SK-N-SH (cell line): ENCODE results near the gene FYB1. TPM values are rescaled to one million over a fixed set of nuclear protein-coding genes. Genes with fewer than 3 reads are reported as not detected.

Experiments used
- CTCF ChIA-PET: fragments of 300-600, 350-600 bp; formaldehyde crosslinking; extraction: SDS; loops from one replicate; lab custom pipeline; 2021; lab: Yijun Ruan, JAX
- POLR2A ChIA-PET: fragments of 350-600 bp; sonication (Branson Sonifier 250); formaldehyde crosslinking; extraction: SDS; loops from one replicate; lab custom pipeline; 2020; ENCODE audit warnings: antibody characterized with exemption, inconsistent platforms; lab: Yijun Ruan, JAX
- DNase-seq: peaks from one replicate; pipeline ENCODE4 v3.0.0; 2012
- H2AFZ ChIP-seq: fragments of 200-600 bp; sonication (generic); 2 replicates; pipeline ENCODE4 v1.8.1; 2016; ENCODE audit warnings: antibody characterized with exemption, mild to moderate bottlenecking, low read depth
- H3F3A ChIP-seq: fragments of 200-600 bp; sonication (generic); replicated peaks from 2 replicates; pipeline ENCODE3; 2016; ENCODE audit warnings: antibody characterized with exemption, mild to moderate bottlenecking; ENCODE audit not compliant: insufficient read depth
- H3K27ac ChIP-seq, 2 experiments: fragments of 200-500 bp in 1 of 2; fragments of 200-600 bp in 1 of 2; sonication (Bioruptor generic) in 1 of 2; sonication (generic), shearing (Covaris generic) in 1 of 2; 2 replicates each; pipeline versions ENCODE4 v1.5.1 to v1.6.1; 2014 to 2016; ENCODE audit warnings: low read depth in 2 of 2, inconsistent platforms in 1 of 2, low read length in 1 of 2, mild to moderate bottlenecking in 1 of 2, mixed read lengths in 1 of 2
- H3K27me3 ChIP-seq: fragments of 200-600 bp; sonication (generic), shearing (Covaris generic); 2 replicates; pipeline ENCODE4 v1.6.1; 2016; ENCODE audit warnings: mixed run types; ENCODE audit not compliant: insufficient read depth
- H3K36me3 ChIP-seq, 2 experiments: fragments of 200-500 bp in 1 of 2; fragments of 200-600 bp in 1 of 2; sonication (Bioruptor generic) in 1 of 2; sonication (generic) in 1 of 2; replicated peaks in 1 of 2; 2 replicates each; pipeline versions ENCODE3 to v1.5.1; 2014 to 2016; ENCODE audit warnings: low read length in 1 of 2, mild to moderate bottlenecking in 1 of 2; ENCODE audit not compliant: insufficient read depth in 2 of 2, control insufficient read depth in 1 of 2
- H3K4me1 ChIP-seq, 2 experiments: fragments of 200-500 bp in 1 of 2; fragments of 200-600 bp in 1 of 2; sonication (Bioruptor generic) in 1 of 2; sonication (generic), shearing (Covaris generic) in 1 of 2; 2 replicates each; pipeline versions ENCODE4 v1.5.1 to v1.6.1; 2014 to 2016; ENCODE audit warnings: low read depth in 1 of 2, low read length in 1 of 2, mixed run types in 1 of 2; ENCODE audit not compliant: insufficient read depth in 2 of 2, control insufficient read depth in 1 of 2
- H3K4me2 ChIP-seq: fragments of 200-600 bp; sonication (generic), shearing (Covaris generic); 2 replicates; pipeline ENCODE4 v1.6.1; 2017; ENCODE audit warnings: mixed run types
- H3K4me3 ChIP-seq, 2 experiments: fragments of 200-500 bp in 1 of 2; fragments of 200-600 bp in 1 of 2; sonication (Bioruptor generic) in 1 of 2; sonication (generic), shearing (Covaris generic) in 1 of 2; 2 replicates each; pipeline versions ENCODE4 v1.5.1 to v1.8.1; 2014 to 2016; ENCODE audit warnings: low read depth in 2 of 2, inconsistent platforms in 1 of 2, low read length in 1 of 2, mild to moderate bottlenecking in 1 of 2, mixed read lengths in 1 of 2, moderate library complexity in 1 of 2
- H3K79me2 ChIP-seq: fragments of 200-600 bp; sonication (generic); 2 replicates; pipeline ENCODE4 v1.8.1; 2017; ENCODE audit warnings: mild to moderate bottlenecking; ENCODE audit not compliant: insufficient read depth
- H3K9ac ChIP-seq: fragments of 200-600 bp; sonication (generic); 2 replicates; pipeline ENCODE4 v1.6.1; 2017; ENCODE audit warnings: mixed run types
- H3K9me2 ChIP-seq: fragments of 200-600 bp; sonication (generic); 2 replicates; pipeline ENCODE4 v1.6.1; 2017; ENCODE audit warnings: mixed run types
- H3K9me3 ChIP-seq: fragments of 200-600 bp; sonication (generic); 2 replicates; pipeline ENCODE4 v1.6.1; 2017; ENCODE audit warnings: mixed run types, mild to moderate bottlenecking, moderate library complexity
- H4K20me1 ChIP-seq: fragments of 200-600 bp; sonication (generic); 2 replicates; pipeline ENCODE4 v1.6.1; 2017; ENCODE audit warnings: mild to moderate bottlenecking, mixed run types; ENCODE audit not compliant: insufficient read depth
- CHD2 ChIP-seq: fragments of 150-350 bp; IDR thresholded peaks from 2 replicates; pipeline ENCODE4 v1.6.1; 2018; ENCODE audit warnings: low read length; ENCODE audit not compliant: partially characterized antibody
- EP300 ChIP-seq, 2 experiments: IDR thresholded peaks; 2 replicates each; pipeline versions ENCODE4 v1.4.0 to v1.6.1; 2012; ENCODE audit warnings: borderline replicate concordance in 1 of 2, low read depth in 1 of 2, low read length in 1 of 2
- FOSL2 ChIP-seq: IDR thresholded peaks from 2 replicates; pipeline ENCODE4 v1.4.0; 2012; ENCODE audit warnings: low read depth, mild to moderate bottlenecking, moderate library complexity, borderline replicate concordance
- FOXM1 ChIP-seq: IDR thresholded peaks from 2 replicates; pipeline ENCODE4 v1.4.0; 2012; ENCODE audit warnings: low read depth, mild to moderate bottlenecking
- GATA2 ChIP-seq: sonication (generic); formaldehyde crosslinking; IDR thresholded peaks from 2 replicates; pipeline ENCODE4 v1.5.0; 2020; ENCODE audit warnings: mild to moderate bottlenecking, missing genetic modification reagents
- NFIC ChIP-seq: IDR thresholded peaks from 2 replicates; pipeline ENCODE4 v1.4.0; 2012; ENCODE audit warnings: borderline replicate concordance
- PBX3 ChIP-seq: IDR thresholded peaks from 2 replicates; pipeline ENCODE4; 2012
- POLR2AphosphoS5 ChIP-seq: IDR thresholded peaks from 2 replicates; pipeline ENCODE4 v1.6.1; 2012; ENCODE audit warnings: low read depth, low read length
- RCOR1 ChIP-seq: fragments of 150-350 bp; IDR thresholded peaks from 2 replicates; pipeline ENCODE4 v1.6.1; 2017; ENCODE audit warnings: antibody characterized with exemption, low read length
- RXRA ChIP-seq: IDR thresholded peaks from 2 replicates; pipeline ENCODE4 v1.4.0; 2012; ENCODE audit warnings: low read depth, mild to moderate bottlenecking, borderline replicate concordance
- SIN3A ChIP-seq: IDR thresholded peaks from 2 replicates; pipeline ENCODE4 v1.6.1; 2012; ENCODE audit warnings: low read depth, mild to moderate bottlenecking, low read length, moderate library complexity, borderline replicate concordance
- TAF1 ChIP-seq: IDR thresholded peaks from 2 replicates; pipeline ENCODE4 v1.6.1; 2012; ENCODE audit warnings: low read depth, mild to moderate bottlenecking, low read length, moderate library complexity, borderline replicate concordance
- TCF12 ChIP-seq: IDR thresholded peaks from 2 replicates; pipeline ENCODE4 v1.4.0; 2012
- YY1 ChIP-seq: IDR thresholded peaks from 2 replicates; pipeline ENCODE4 v1.4.0; 2012; ENCODE audit warnings: low read depth, mild to moderate bottlenecking
- WGBS: methylation state at CpG from one replicate; pipeline ENCODE4 v1.1.6; 2017; ENCODE audit warnings: low lambda C conversion rate; 5-methylcytosine and 5-hydroxymethylcytosine counted together
- polyA plus RNA-seq, 3 experiments: library from polyadenylated mRNA; depleted of rRNA; stranded (reverse); fragments of >200 nt; gene quantifications; 2 replicates each; pipeline ENCODE4 v1.2.3, GENCODE V29; 2012
- TF ChIP-seq, protein P1 (sequence below): IDR thresholded peaks from 2 replicates; pipeline ENCODE4 v1.6.1; 2012; ENCODE audit warnings: mild to moderate bottlenecking, low read depth, low read length, moderate library complexity
- TF ChIP-seq, protein P2 (sequence below): fragments of 200-600 bp; sonication (generic); IDR thresholded peaks from 2 replicates; pipeline ENCODE4 v1.6.1; 2017; ENCODE audit warnings: antibody characterized with exemption, mild to moderate bottlenecking, moderate library complexity

The FYB1 gene
- polyA plus RNA-seq, 1 of the 3 experiments (the other 2 are of a cell fraction) = not detected

DNA sequence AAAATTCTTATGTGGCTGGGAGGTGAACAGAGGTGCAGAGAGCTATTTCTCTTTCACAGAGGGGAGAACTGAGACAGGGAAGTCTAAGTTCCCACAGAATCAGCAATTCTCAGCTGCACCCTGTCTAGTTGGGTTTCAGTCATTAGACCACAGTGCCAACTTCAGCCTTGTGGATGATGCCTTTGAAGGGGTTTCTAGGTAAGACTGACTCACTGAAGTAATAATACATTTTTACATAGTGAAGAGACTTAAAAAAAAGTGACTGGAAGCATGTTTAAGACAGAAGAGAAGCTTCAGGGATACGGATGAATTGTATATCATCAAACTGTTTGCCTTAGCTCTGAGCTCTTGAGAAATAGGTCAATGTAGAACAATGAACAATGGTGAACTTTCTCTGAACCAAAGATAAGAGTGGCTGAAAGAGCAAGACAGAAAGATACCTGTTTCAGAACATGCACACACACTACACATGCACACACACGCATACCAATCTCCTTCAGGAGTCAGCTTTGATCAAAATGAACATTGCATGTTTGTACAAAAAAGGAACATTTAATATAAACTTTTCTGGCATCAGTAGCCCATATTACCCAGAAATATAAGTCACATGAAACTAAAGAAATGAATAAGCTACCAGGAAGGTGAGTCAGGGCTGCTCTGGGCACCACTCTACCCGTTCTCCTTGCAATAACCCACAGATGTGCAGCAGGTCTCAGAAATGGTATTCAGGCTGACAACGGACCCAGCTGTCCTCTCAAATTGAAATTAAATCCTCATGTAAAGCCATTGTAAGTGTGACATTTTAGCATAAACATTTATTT is 12.6 kb upstream of the FYB1 start:
- ChIA-PET POLR2A (no interaction called here), CTCF (interaction anchor here (6.2 kb wide), 1 partner anchor 14 kb away, joined by 49 read pairs; the partner anchor contains the start of gene FYB1)
- Histone ChIP-seq H3K27ac (no peak overlapping the region), H2AFZ (no peak overlapping the region), H4K20me1 (no peaks in the 10 kb centered on the region), H3K4me1 (no peaks in the 10 kb centered on the region), H3K36me3 (no peaks in the 10 kb centered on the region), H3K27me3 (no peaks in the 10 kb centered on the region; the same call in 1 of the 2 replicates), H3K4me3 (no peak overlapping the region; a peak in 1 of 4 replicates), H3K79me2 (no peaks in the 10 kb centered on the region), H3F3A (no peaks in the 10 kb centered on the region), H3K4me2 (no peak overlapping the region), H3K9ac (no peak overlapping the region), H3K9me2 (no peaks in the 10 kb centered on the region), H3K9me3 (no peaks in the 10 kb centered on the region)
- 24% methylated on average over 4 of the region's 4 CpGs for WGBS
- no peak for DNase-seq
- TF ChIP-seq RCOR1 = no peak
- no peak for TF ChIP-seq GATA2
- no peak for TF ChIP-seq NFIC
- no peak for TF ChIP-seq TCF12
- TF ChIP-seq, protein P1, sequence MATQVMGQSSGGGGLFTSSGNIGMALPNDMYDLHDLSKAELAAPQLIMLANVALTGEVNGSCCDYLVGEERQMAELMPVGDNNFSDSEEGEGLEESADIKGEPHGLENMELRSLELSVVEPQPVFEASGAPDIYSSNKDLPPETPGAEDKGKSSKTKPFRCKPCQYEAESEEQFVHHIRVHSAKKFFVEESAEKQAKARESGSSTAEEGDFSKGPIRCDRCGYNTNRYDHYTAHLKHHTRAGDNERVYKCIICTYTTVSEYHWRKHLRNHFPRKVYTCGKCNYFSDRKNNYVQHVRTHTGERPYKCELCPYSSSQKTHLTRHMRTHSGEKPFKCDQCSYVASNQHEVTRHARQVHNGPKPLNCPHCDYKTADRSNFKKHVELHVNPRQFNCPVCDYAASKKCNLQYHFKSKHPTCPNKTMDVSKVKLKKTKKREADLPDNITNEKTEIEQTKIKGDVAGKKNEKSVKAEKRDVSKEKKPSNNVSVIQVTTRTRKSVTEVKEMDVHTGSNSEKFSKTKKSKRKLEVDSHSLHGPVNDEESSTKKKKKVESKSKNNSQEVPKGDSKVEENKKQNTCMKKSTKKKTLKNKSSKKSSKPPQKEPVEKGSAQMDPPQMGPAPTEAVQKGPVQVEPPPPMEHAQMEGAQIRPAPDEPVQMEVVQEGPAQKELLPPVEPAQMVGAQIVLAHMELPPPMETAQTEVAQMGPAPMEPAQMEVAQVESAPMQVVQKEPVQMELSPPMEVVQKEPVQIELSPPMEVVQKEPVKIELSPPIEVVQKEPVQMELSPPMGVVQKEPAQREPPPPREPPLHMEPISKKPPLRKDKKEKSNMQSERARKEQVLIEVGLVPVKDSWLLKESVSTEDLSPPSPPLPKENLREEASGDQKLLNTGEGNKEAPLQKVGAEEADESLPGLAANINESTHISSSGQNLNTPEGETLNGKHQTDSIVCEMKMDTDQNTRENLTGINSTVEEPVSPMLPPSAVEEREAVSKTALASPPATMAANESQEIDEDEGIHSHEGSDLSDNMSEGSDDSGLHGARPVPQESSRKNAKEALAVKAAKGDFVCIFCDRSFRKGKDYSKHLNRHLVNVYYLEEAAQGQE = no peak

- Histone ChIP-seq H3K9me2 (no peaks in the 10 kb centered on the region), H3F3A (no peaks in the 10 kb centered on the region), H3K9ac (no peak overlapping the region), H3K79me2 (no peaks in the 10 kb centered on the region), H3K27me3 (no peaks in the 10 kb centered on the region; the same call in 1 of the 2 replicates), H3K4me2 (no peak overlapping the region), H2AFZ (no peak overlapping the region), H3K36me3 (no peaks in the 10 kb centered on the region), H3K27ac (no peak overlapping the region), H3K4me3 (no peak overlapping the region), H3K4me1 (no peaks in the 10 kb centered on the region), H4K20me1 (no peaks in the 10 kb centered on the region), H3K9me3 (no peaks in the 10 kb centered on the region)
- POLR2A ChIA-PET = no interaction called here
- WGBS = 13% methylated on average over 3 of the region's 3 CpGs
- CTCF ChIA-PET = interaction anchor here (6.2 kb wide), 1 partner anchor 10 kb away, joined by 49 read pairs; the partner anchor contains the start of gene FYB1
- no peak for DNase-seq
- TF ChIP-seq FOSL2 = no peak
- TF ChIP-seq YY1 = no peak
- TF ChIP-seq POLR2AphosphoS5 = no peak
- TF ChIP-seq RXRA = no peak
- TF ChIP-seq CHD2 = no peak
- no peak for TF ChIP-seq PBX3
- TF ChIP-seq FOXM1 = no peak
- TF ChIP-seq, protein P1 = no peak
- TF ChIP-seq SIN3A = no peak
- TF ChIP-seq, protein P2, sequence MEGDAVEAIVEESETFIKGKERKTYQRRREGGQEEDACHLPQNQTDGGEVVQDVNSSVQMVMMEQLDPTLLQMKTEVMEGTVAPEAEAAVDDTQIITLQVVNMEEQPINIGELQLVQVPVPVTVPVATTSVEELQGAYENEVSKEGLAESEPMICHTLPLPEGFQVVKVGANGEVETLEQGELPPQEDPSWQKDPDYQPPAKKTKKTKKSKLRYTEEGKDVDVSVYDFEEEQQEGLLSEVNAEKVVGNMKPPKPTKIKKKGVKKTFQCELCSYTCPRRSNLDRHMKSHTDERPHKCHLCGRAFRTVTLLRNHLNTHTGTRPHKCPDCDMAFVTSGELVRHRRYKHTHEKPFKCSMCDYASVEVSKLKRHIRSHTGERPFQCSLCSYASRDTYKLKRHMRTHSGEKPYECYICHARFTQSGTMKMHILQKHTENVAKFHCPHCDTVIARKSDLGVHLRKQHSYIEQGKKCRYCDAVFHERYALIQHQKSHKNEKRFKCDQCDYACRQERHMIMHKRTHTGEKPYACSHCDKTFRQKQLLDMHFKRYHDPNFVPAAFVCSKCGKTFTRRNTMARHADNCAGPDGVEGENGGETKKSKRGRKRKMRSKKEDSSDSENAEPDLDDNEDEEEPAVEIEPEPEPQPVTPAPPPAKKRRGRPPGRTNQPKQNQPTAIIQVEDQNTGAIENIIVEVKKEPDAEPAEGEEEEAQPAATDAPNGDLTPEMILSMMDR = no peak
- no peak for TF ChIP-seq TCF12
- TF ChIP-seq TAF1 = no peak
- no peak for TF ChIP-seq EP300 (IDR thresholded peaks at IDR 0.05; ENCODE audit: borderline replicate concordance in 1 of 2, low read depth in 1 of 2, low read length in 1 of 2)
Observed at GRCh38 chr5:39228596-39228995, 9.2 kb upstream of the FYB1 start.
